H1 (cell line): ENCODE data around the gene NDUFB4. TPM values are rescaled to one million over a fixed set of nuclear protein-coding genes. Genes with fewer than 3 reads are reported as not detected.

Source experiments
- CTCF ChIA-PET: fragments of 300-600 bp; sonication (Branson Sonifier 250); formaldehyde crosslinking; loops from one replicate; lab custom pipeline; 2021; ENCODE audit not compliant: partially characterized antibody; lab: Charles Lee
- POLR2A ChIA-PET: fragments of 300-600 bp; sonication (Branson Sonifier 250); formaldehyde crosslinking; loops from one replicate; lab custom pipeline; 2021; ENCODE audit warnings: inconsistent platforms; ENCODE audit not compliant: partially characterized antibody; lab: Charles Lee
- DNase-seq, 2 experiments: peaks; one replicate each; pipeline versions ENCODE4 v3.0.0 to v3.0.0-alpha.2; 2010 to 2022; ENCODE audit warnings: low spot score in 2 of 2, low read depth in 1 of 2, mixed read lengths in 1 of 2
- FAIRE-seq: peaks from 2 replicates; lab custom pipeline; 2011; peaks lifted over from hg19 to GRCh38; lab: Jason Lieb, UNC
- H2AFZ ChIP-seq: 2 replicates; pipeline ENCODE4 v1.8.1; 2012; ENCODE audit warnings: low read length, inconsistent platforms
- H2AK5ac ChIP-seq: 2 replicates; pipeline ENCODE4 v1.6.1; 2013; ENCODE audit warnings: low read depth, low read length
- H2BK120ac ChIP-seq: replicated peaks from 2 replicates; pipeline ENCODE3; 2013; ENCODE audit warnings: low read depth, low read length, inconsistent platforms
- H2BK12ac ChIP-seq: 2 replicates; pipeline ENCODE4 v1.6.1; 2013; ENCODE audit warnings: low read depth, low read length
- H2BK15ac ChIP-seq: 2 replicates; pipeline ENCODE4 v1.6.1; 2013; ENCODE audit warnings: low read length
- H2BK20ac ChIP-seq: 2 replicates; pipeline ENCODE4 v1.6.1; 2013; ENCODE audit warnings: low read length
- H2BK5ac ChIP-seq: 2 replicates; pipeline ENCODE4 v1.6.1; 2013; ENCODE audit warnings: low read depth, low read length
- H3K14ac ChIP-seq: 2 replicates; pipeline ENCODE4 v1.6.1; 2013; ENCODE audit warnings: inconsistent platforms; ENCODE audit not compliant: insufficient read length
- H3K18ac ChIP-seq: 2 replicates; pipeline ENCODE4 v1.6.1; 2013; ENCODE audit warnings: low read length; ENCODE audit errors: extremely low read depth
- H3K23ac ChIP-seq: 2 replicates; pipeline ENCODE4 v1.6.1; 2013; ENCODE audit warnings: inconsistent platforms; ENCODE audit not compliant: insufficient read length
- H3K23me2 ChIP-seq: 2 replicates; pipeline ENCODE4 v1.6.1; 2013; ENCODE audit warnings: low read depth, low read length
- H3K27ac ChIP-seq: 2 replicates; pipeline ENCODE4 v1.6.1; 2011; ENCODE audit warnings: low read depth, low read length, inconsistent platforms
- H3K27me3 ChIP-seq, 4 experiments: replicated peaks in 1 of 4; 1 replicate in 1 of 4; 2 replicates in 3 of 4; pipeline versions ENCODE4 v1.6.1 to v1.8.1; 2011 to 2013; ENCODE audit warnings: low read length in 3 of 4, mild to moderate bottlenecking in 3 of 4, inconsistent platforms in 2 of 4, mixed read lengths in 2 of 4, moderate library complexity in 1 of 4; ENCODE audit not compliant: control insufficient read depth in 3 of 4, insufficient read depth in 3 of 4; ENCODE audit errors: extremely low read depth in 1 of 4
- H3K36me3 ChIP-seq, 4 experiments: 2 replicates each; pipeline versions ENCODE4 v1.6.1 to v1.8.1; 2011 to 2013; ENCODE audit warnings: mild to moderate bottlenecking in 4 of 4, low read length in 3 of 4, moderate library complexity in 2 of 4, control low read depth in 1 of 4, inconsistent platforms in 1 of 4; ENCODE audit not compliant: insufficient read depth in 4 of 4, control insufficient read depth in 2 of 4
- H3K4ac ChIP-seq: replicated peaks from 2 replicates; pipeline ENCODE3; 2013; ENCODE audit warnings: low read length, low read depth, mixed read lengths, inconsistent platforms; ENCODE audit not compliant: insufficient read length
- H3K4me1 ChIP-seq, 4 experiments: replicated peaks in 1 of 4; 1 replicate in 1 of 4; 2 replicates in 3 of 4; pipeline versions ENCODE4 v1.6.1 to v1.8.1; 2011 to 2013; ENCODE audit warnings: low read length in 3 of 4, inconsistent platforms in 2 of 4, mixed read lengths in 1 of 4; ENCODE audit not compliant: insufficient read depth in 4 of 4, control insufficient read depth in 3 of 4
- H3K4me2 ChIP-seq, 2 experiments: 2 replicates each; pipeline versions ENCODE4 v1.6.1 to v1.8.1; 2011 to 2013; ENCODE audit warnings: low read depth in 2 of 2, low read length in 2 of 2, control low read depth in 1 of 2, inconsistent platforms in 1 of 2, mild to moderate bottlenecking in 1 of 2; ENCODE audit not compliant: insufficient read depth in 1 of 2
- H3K4me3 ChIP-seq, 4 experiments: fragments of 200-600, 300-600 bp in 1 of 4; sonication (generic), shearing (Covaris generic), sonication (Bioruptor Twin) in 1 of 4; 2 replicates each; pipeline versions ENCODE4 v1.5.1 to v1.8.1; 2011 to 2016; ENCODE audit warnings: low read length in 4 of 4, low read depth in 3 of 4, control low read depth in 2 of 4, inconsistent platforms in 2 of 4, mild to moderate bottlenecking in 2 of 4, mixed read lengths in 1 of 4, moderate library complexity in 1 of 4; ENCODE audit not compliant: insufficient read depth in 2 of 4; ENCODE audit errors: extremely low read depth in 1 of 4
- H3K56ac ChIP-seq: replicated peaks from 2 replicates; pipeline ENCODE3; 2013; ENCODE audit warnings: low read depth, mild to moderate bottlenecking, mixed read lengths, low read length, inconsistent platforms; ENCODE audit not compliant: insufficient read length
- H3K79me1 ChIP-seq: 2 replicates; pipeline ENCODE4 v1.6.1; 2013; ENCODE audit warnings: low read depth, low read length, control low read depth
- H3K79me2 ChIP-seq, 2 experiments: 2 replicates each; pipeline versions ENCODE4 v1.6.1 to v1.8.1; 2012 to 2013; ENCODE audit warnings: low read length in 2 of 2, mild to moderate bottlenecking in 2 of 2, inconsistent platforms in 1 of 2; ENCODE audit not compliant: insufficient read depth in 2 of 2, control insufficient read depth in 1 of 2
- H3K9ac ChIP-seq, 4 experiments: replicated peaks in 1 of 4; 1 replicate in 1 of 4; 2 replicates in 3 of 4; pipeline versions ENCODE4 v1.6.1 to v1.8.1; 2011 to 2013; ENCODE audit warnings: low read depth in 3 of 4, low read length in 3 of 4, control low read depth in 2 of 4, mild to moderate bottlenecking in 2 of 4, moderate library complexity in 2 of 4, inconsistent platforms in 1 of 4; ENCODE audit errors: extremely low read depth in 1 of 4
- H3K9me3 ChIP-seq, 2 experiments: 2 replicates each; pipeline versions ENCODE4 v1.6.1 to v1.8.1; 2012 to 2013; ENCODE audit warnings: mild to moderate bottlenecking in 2 of 2, moderate library complexity in 2 of 2, control low read depth in 1 of 2, inconsistent platforms in 1 of 2, low read depth in 1 of 2, low read length in 1 of 2, mixed read lengths in 1 of 2; ENCODE audit not compliant: insufficient read depth in 2 of 2
- H4K20me1 ChIP-seq, 2 experiments: replicated peaks in 1 of 2; 2 replicates each; pipeline versions ENCODE3 to v1.8.1; 2011 to 2013; ENCODE audit warnings: inconsistent platforms in 2 of 2, low read length in 2 of 2, mild to moderate bottlenecking in 1 of 2; ENCODE audit not compliant: insufficient read depth in 2 of 2, control insufficient read depth in 1 of 2
- H4K5ac ChIP-seq: 2 replicates; pipeline ENCODE4 v1.6.1; 2013; ENCODE audit warnings: low read length, low read depth, mixed read lengths, inconsistent platforms; ENCODE audit not compliant: insufficient read length
- H4K8ac ChIP-seq: 2 replicates; pipeline ENCODE4 v1.8.0; 2013; ENCODE audit warnings: mild to moderate bottlenecking, moderate library complexity, low read length, inconsistent platforms; ENCODE audit not compliant: insufficient read depth; ENCODE audit errors: extremely low read depth
- H4K91ac ChIP-seq: replicated peaks from 2 replicates; pipeline ENCODE3; 2013; ENCODE audit warnings: low read length, mixed read lengths, inconsistent platforms; ENCODE audit not compliant: insufficient read length
- ASH2L ChIP-seq: fragments of 200-600, 300-600 bp; sonication (generic); IDR thresholded peaks from one replicate; pipeline ENCODE4 v1.7.1; 2017; ENCODE audit warnings: low read length
- POU5F1 ChIP-seq: IDR thresholded peaks from 2 replicates; pipeline ENCODE4 v1.6.1; 2011; ENCODE audit warnings: low read depth, mild to moderate bottlenecking, low read length, moderate library complexity
- TCF12 ChIP-seq: IDR thresholded peaks from 2 replicates; pipeline ENCODE4 v1.6.1; 2011; ENCODE audit warnings: low read depth, mild to moderate bottlenecking, low read length
- WGBS, 2 experiments: shearing (Covaris generic) in 1 of 2; methylation state at CpG; one replicate each; pipeline versions ENCODE4 v1.1.6 to v1.1.7; 2013 to 2015; ENCODE audit warnings: low lambda C conversion rate in 2 of 2, mixed read lengths in 2 of 2, inconsistent platforms in 1 of 2, low coverage in 1 of 2, missing lambda C conversion rate in 1 of 2; ENCODE audit not compliant: insufficient replicate concordance in 2 of 2, insufficient coverage in 1 of 2, insufficient read length in 1 of 2; ENCODE audit errors: extremely low coverage in 1 of 2, missing lambda C conversion rate in 1 of 2; 5-methylcytosine and 5-hydroxymethylcytosine counted together
- polyA plus RNA-seq, 7 experiments: library from polyadenylated mRNA; depleted of rRNA in 3 of 7; stranded (reverse) in 5 of 7; unstranded in 2 of 7; fragments of >200 nt in 5 of 7; fragments of 200-250 nt in 2 of 7; gene quantifications; 1 replicate in 5 of 7; 2 replicates in 1 of 7; 4 replicates in 1 of 7; pipeline versions ENCODE4 v1.2.1 to v1.2.3, GENCODE V29; 2011 to 2013; ENCODE audit warnings: missing spikeins in 2 of 7, mixed read lengths in 2 of 7
- total RNA-seq: library from RNA; stranded (reverse); fragmentation: NEBNext Ultra II Directional; extraction: Animal tissue kit (Norgen Biotek cat#: 25700); gene quantifications from 2 replicates; pipeline ENCODE4 v1.2.1, GENCODE V29; 2021

NDUFB4 gene
- total and polyA plus RNA-seq, 2 of the 8 experiments (the other 6 are each of a cell fraction or from before 2014, with no cell fraction given), result 184 to 382 TPM

- Histone ChIP-seq H3K4me2 (no peak overlapping the region), H3K79me2 (no peaks in the 10 kb centered on the region), H2BK15ac (no peak overlapping the region), H2BK20ac (no peak overlapping the region), H4K20me1 (no peaks in the 10 kb centered on the region), H3K4ac (no peak overlapping the region), H3K23ac (no peak overlapping the region), H3K9me3 (no peaks in the 10 kb centered on the region), H3K14ac (no peak overlapping the region), H2AFZ (peak overlapping the region; percentile 61; the same call in 1 of the 2 replicates), H2AK5ac (no peak overlapping the region), H4K8ac (no peak overlapping the region), H3K4me1 (no peaks in the 10 kb centered on the region), H3K36me3 (no peaks in the 10 kb centered on the region), H4K5ac (no peak overlapping the region), H3K4me3 (no peak overlapping the region), H3K9ac (peak overlapping the region in 1 of 4 experiments; percentile 35; a peak in 1 of 7 replicates), H2BK120ac (no peak overlapping the region), H3K27ac (no peak overlapping the region), H2BK12ac (no peak overlapping the region), H3K18ac (no peak overlapping the region), H3K27me3 (no peaks in the 10 kb centered on the region), H3K56ac (no peak overlapping the region), H3K23me2 (no peaks in the 10 kb centered on the region), H4K91ac (no peak overlapping the region), H2BK5ac (no peak overlapping the region), H3K79me1 (no peaks in the 10 kb centered on the region)
- WGBS, 2 experiments, result 86% methylated on average over 5 of the region's 5 CpGs; no CpG with 5 or more reads in 1 of the 2 experiments
- ChIA-PET CTCF (interaction anchor here (0.6 to 1.4 kb wide), 3 partner anchors 10 to 124 kb away, joined by 3 to 5 read pairs (median 3); no protein-coding TSS in a partner anchor), POLR2A (no interaction called here)
- no peak for FAIRE-seq
- no peak for DNase-seq
- TF ChIP-seq TCF12 (no peak), ASH2L (no peak), POU5F1 (no peak)
Observed at GRCh38 chr3:120646771-120647432, 50.8 kb downstream of the NDUFB4 start.
